ENCODE data around the gene DGKB. TPM values are rescaled to one million over a fixed set of nuclear protein-coding genes. Genes with fewer than 3 reads are reported as not detected.

Gene DGKB
- total and polyA plus RNA-seq, 7 experiments from 2014 or later: not detected

DNA sequence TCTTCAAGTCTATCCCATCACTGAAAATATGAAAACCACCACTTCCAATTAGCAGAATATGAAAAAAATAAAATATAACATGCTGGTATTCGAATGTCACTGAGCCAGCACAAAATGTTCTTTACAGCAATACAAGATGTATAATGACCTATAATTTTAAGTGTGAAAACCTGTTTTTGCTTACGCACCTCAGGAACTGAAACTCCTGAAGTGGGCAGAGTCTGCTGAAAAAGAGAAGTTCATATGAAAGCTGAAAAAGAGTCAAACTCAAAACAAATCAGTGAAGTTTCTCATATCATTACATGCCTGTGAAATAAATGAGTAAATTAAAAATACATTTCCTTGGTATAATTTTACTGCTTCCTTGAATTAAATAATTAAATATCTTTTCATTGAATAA is 272.5 kb downstream of the DGKB start:
- no peaks in the 10 kb centered on the region for H3K4me1 Mint-ChIP-seq
- H3K9me3 ChIP-seq (ENCODE audit: control insufficient read depth in 2 of 3, low read length in 3 of 3): no peaks in the 10 kb centered on the region
- H3K9me3 Mint-ChIP-seq: peaks cover 0 to 9% (median 0%) of the 10 kb centered on the region in 11 donors
- POLR2A ChIA-PET: no interaction called here
- CTCF ChIA-PET: no interaction called here
- H3K4me3 Mint-ChIP-seq: no peak overlapping the region
- H3K27ac Mint-ChIP-seq: no peak overlapping the region
- no peaks in the 10 kb centered on the region for H3K27me3 ChIP-seq (ENCODE audit: control insufficient read depth in 2 of 2, insufficient read depth in 2 of 2, low read length in 2 of 2)
- no peaks in the 10 kb centered on the region for H3K4me1 ChIP-seq (ENCODE audit: control insufficient read depth in 2 of 2, insufficient read depth in 2 of 2, low read length in 2 of 2)
- H3K27ac ChIP-seq (ENCODE audit: low read depth, low read length): no peak overlapping the region
- intact Hi-C loops (cut with micrococcal nuclease): no loop called here
- DNase-seq (no peak), ATAC-seq (no peak)
- no peaks in the 10 kb centered on the region for H3K27me3 Mint-ChIP-seq
- no peaks in the 10 kb centered on the region for H3K36me3 Mint-ChIP-seq
- no peaks in the 10 kb centered on the region for H3K36me3 ChIP-seq (ENCODE audit: control insufficient read depth in 2 of 3, insufficient read depth in 3 of 3, low read length in 3 of 3)
- H3K4me3 ChIP-seq (ENCODE audit: low read length): no peak overlapping the region

DNA sequence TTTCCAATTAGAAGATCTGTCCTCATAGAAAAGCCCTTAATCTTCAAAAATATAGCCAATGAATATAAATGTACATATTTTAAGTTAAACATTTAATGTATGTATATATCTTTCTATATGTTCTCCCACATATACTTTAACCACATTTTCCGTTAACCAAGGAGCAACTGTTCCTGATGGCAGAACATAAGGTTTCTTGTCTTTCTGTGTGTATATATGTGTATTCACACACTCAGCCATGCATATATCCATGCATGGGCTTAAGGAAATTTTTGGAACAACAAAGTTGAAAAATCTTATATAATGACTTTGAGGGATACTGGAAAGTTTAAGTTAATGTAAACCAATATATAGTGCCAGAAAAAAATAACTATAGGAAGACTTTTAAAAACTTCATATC is 274.0 kb downstream of the DGKB start:
- H3K4me1 Mint-ChIP-seq: no peaks in the 10 kb centered on the region
- H3K9me3 ChIP-seq (ENCODE audit: control insufficient read depth in 2 of 3, low read length in 3 of 3): no peaks in the 10 kb centered on the region
- intact Hi-C loops (cut with micrococcal nuclease): no loop called here
- peaks cover 0 to 9% (median 0%) of the 10 kb centered on the region in 11 donors for H3K9me3 Mint-ChIP-seq
- ATAC-seq (no peak), DNase-seq (no peak)
- H3K4me1 ChIP-seq (ENCODE audit: control insufficient read depth in 2 of 2, insufficient read depth in 2 of 2, low read length in 2 of 2): no peaks in the 10 kb centered on the region
- H3K4me3 ChIP-seq (ENCODE audit: low read length): no peak overlapping the region
- no peaks in the 10 kb centered on the region for H3K36me3 ChIP-seq (ENCODE audit: control insufficient read depth in 2 of 3, insufficient read depth in 3 of 3, low read length in 3 of 3)
- H3K27ac ChIP-seq (ENCODE audit: low read depth, low read length): no peak overlapping the region
- no peaks in the 10 kb centered on the region for H3K27me3 ChIP-seq (ENCODE audit: control insufficient read depth in 2 of 2, insufficient read depth in 2 of 2, low read length in 2 of 2)
- no peak overlapping the region for H3K27ac Mint-ChIP-seq
- no peaks in the 10 kb centered on the region for H3K27me3 Mint-ChIP-seq
- CTCF ChIA-PET: no interaction called here
- H3K4me3 Mint-ChIP-seq: no peak overlapping the region
- H3K36me3 Mint-ChIP-seq: no peaks in the 10 kb centered on the region
- POLR2A ChIA-PET: no interaction called here

- H3K36me3 ChIP-seq (ENCODE audit: control insufficient read depth in 2 of 3, insufficient read depth in 3 of 3, low read length in 3 of 3): no peaks in the 10 kb centered on the region
- DNase-seq (no peak), ATAC-seq (no peak)
- H3K9me3 ChIP-seq (ENCODE audit: control insufficient read depth in 2 of 3, low read length in 3 of 3): no peaks in the 10 kb centered on the region
- Mint-ChIP-seq H3K36me3 (no peaks in the 10 kb centered on the region), H3K9me3 (peaks cover 0 to 15% (median 2%) of the 10 kb centered on the region in 11 donors), H3K4me1 (peaks cover 0 to 3% (median 0%) of the 10 kb centered on the region in 7 donors), H3K4me3 (no peak overlapping the region), H3K27me3 (no peaks in the 10 kb centered on the region), H3K27ac (no peak overlapping the region)
- ChIA-PET POLR2A (no interaction called here), CTCF (no interaction called here)
- no peaks in the 10 kb centered on the region for H3K27me3 ChIP-seq (ENCODE audit: control insufficient read depth in 2 of 2, insufficient read depth in 2 of 2, low read length in 2 of 2)
- H3K4me3 ChIP-seq (ENCODE audit: low read length): no peak overlapping the region
- no peak overlapping the region for H3K27ac ChIP-seq (ENCODE audit: low read depth, low read length)
- no peaks in the 10 kb centered on the region for H3K4me1 ChIP-seq (ENCODE audit: control insufficient read depth in 2 of 2, insufficient read depth in 2 of 2, low read length in 2 of 2)
- intact Hi-C loops (cut with micrococcal nuclease): no loop called here
Measured at GRCh38 chr7:14626076-14626475, 276.5 kb downstream of the DGKB start.

DNA sequence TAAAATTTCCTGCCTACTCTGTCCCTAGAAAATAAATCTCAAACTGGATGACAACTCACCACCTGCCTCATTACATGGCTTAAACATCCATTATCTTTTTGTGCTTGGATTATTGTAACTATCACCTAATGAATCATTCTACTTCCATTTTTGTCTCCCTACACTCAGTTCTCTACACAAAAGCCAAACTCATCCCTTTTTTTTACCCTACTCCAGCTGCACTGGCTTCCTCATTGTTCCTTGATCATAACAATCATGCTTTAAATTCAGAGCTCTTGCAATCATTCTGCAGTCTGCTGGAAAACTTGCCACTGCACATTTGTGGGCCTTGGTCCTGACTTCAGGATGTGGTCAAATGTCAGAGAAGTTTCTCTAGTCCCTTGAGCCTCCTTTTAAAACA is 280.0 kb downstream of the DGKB start:
- Histone ChIP-seq H3K36me3 (ENCODE audit: control insufficient read depth in 2 of 3, insufficient read depth in 3 of 3, low read length in 3 of 3) (no peaks in the 10 kb centered on the region), H3K27me3 (ENCODE audit: control insufficient read depth in 2 of 2, insufficient read depth in 2 of 2, low read length in 2 of 2) (no peaks in the 10 kb centered on the region), H3K4me3 (ENCODE audit: low read length) (no peak overlapping the region), H3K27ac (ENCODE audit: low read depth, low read length) (no peak overlapping the region), H3K4me1 (ENCODE audit: control insufficient read depth in 2 of 2, insufficient read depth in 2 of 2, low read length in 2 of 2) (no peaks in the 10 kb centered on the region), H3K9me3 (ENCODE audit: control insufficient read depth in 2 of 3, low read length in 3 of 3) (no peaks in the 10 kb centered on the region)
- Mint-ChIP-seq H3K4me3 (no peak overlapping the region), H3K4me1 (peaks cover 0 to 3% (median 0%) of the 10 kb centered on the region in 7 donors), H3K36me3 (no peaks in the 10 kb centered on the region), H3K27me3 (no peaks in the 10 kb centered on the region), H3K9me3 (peaks cover 0 to 13% (median 0%) of the 10 kb centered on the region in 11 donors), H3K27ac (no peak overlapping the region)
- ATAC-seq: no peak
- intact Hi-C loops (cut with micrococcal nuclease): no loop called here
- no peak for DNase-seq
- ChIA-PET POLR2A (no interaction called here), CTCF (no interaction called here)

DNA sequence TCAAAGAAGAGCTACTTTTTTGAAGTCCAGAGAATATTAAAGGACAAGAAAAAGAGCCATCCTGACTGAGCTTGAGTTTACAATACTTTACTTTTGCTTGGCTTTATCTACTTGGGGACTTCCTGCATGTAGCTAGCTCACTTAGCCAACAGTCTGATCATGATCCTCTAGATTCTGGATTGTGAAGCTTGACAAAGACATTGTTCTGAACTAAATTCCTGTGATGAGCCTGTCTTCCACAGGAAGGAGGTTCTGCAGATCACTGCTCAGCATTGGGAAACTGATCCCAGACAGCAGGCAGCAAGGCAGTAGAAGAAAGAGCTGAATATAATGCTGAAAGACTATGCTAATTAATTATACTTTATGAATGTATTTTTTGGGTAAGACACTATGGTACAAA is 296.4 kb downstream of the DGKB start:
- Histone ChIP-seq H3K36me3 (ENCODE audit: control insufficient read depth in 2 of 3, insufficient read depth in 3 of 3, low read length in 3 of 3) (no peaks in the 10 kb centered on the region), H3K4me1 (ENCODE audit: control insufficient read depth in 2 of 2, insufficient read depth in 2 of 2, low read length in 2 of 2) (no peaks in the 10 kb centered on the region), H3K9me3 (ENCODE audit: control insufficient read depth in 2 of 3, low read length in 3 of 3) (no peaks in the 10 kb centered on the region), H3K27ac (ENCODE audit: low read depth, low read length) (no peak overlapping the region), H3K27me3 (ENCODE audit: control insufficient read depth in 2 of 2, insufficient read depth in 2 of 2, low read length in 2 of 2) (no peaks in the 10 kb centered on the region), H3K4me3 (ENCODE audit: low read length) (no peak overlapping the region)
- H3K4me3 Mint-ChIP-seq: no peak overlapping the region
- DNase-seq (no peak), ATAC-seq (no peak)
- H3K36me3 Mint-ChIP-seq: no peaks in the 10 kb centered on the region
- peaks cover 0 to 18% (median 2%) of the 10 kb centered on the region in 11 donors for H3K9me3 Mint-ChIP-seq
- no peaks in the 10 kb centered on the region for H3K27me3 Mint-ChIP-seq
- no peak overlapping the region for H3K27ac Mint-ChIP-seq
- intact Hi-C loops (cut with micrococcal nuclease): no loop called here
- CTCF ChIA-PET: no interaction called here
- POLR2A ChIA-PET: no interaction called here
- no peaks in the 10 kb centered on the region for H3K4me1 Mint-ChIP-seq

- CTCF ChIA-PET: no interaction called here
- intact Hi-C loops (cut with micrococcal nuclease): no loop called here
- H3K9me3 Mint-ChIP-seq: peaks cover 0 to 8% (median 2%) of the 10 kb centered on the region in 11 donors
Measured at GRCh38 chr7:14604606-14605005, 297.9 kb downstream of the DGKB start.

DNA sequence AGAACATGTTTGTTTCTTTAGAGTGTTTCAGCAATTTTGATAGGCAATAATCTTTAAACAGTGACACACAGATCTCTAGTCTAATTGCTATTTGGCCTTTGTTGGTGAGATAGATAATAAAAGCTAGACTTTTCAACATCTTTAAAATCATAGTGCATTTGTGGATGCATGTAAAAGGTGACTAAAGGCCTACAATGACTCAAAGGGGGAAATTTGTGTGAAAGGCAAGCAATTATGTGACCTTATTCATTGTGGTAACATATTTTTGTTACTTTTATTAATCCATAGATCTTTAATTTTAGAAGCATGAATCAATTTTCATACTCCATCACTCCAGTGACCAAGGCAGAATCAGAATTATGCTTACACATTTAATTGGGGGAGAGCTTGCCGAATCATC is 299.7 kb downstream of the DGKB start:
- H3K36me3 ChIP-seq (ENCODE audit: control insufficient read depth in 2 of 3, insufficient read depth in 3 of 3, low read length in 3 of 3): no peaks in the 10 kb centered on the region
- ChIA-PET POLR2A (no interaction called here), CTCF (no interaction called here)
- intact Hi-C loops (cut with micrococcal nuclease): no loop called here
- Mint-ChIP-seq H3K27me3 (no peaks in the 10 kb centered on the region), H3K36me3 (no peaks in the 10 kb centered on the region), H3K9me3 (peaks cover 0 to 8% (median 2%) of the 10 kb centered on the region in 11 donors), H3K4me3 (no peak overlapping the region), H3K27ac (no peak overlapping the region), H3K4me1 (no peaks in the 10 kb centered on the region)
- no peaks in the 10 kb centered on the region for H3K4me1 ChIP-seq (ENCODE audit: control insufficient read depth in 2 of 2, insufficient read depth in 2 of 2, low read length in 2 of 2)
- ATAC-seq: no peak
- no peak overlapping the region for H3K4me3 ChIP-seq (ENCODE audit: low read length)
- H3K27me3 ChIP-seq (ENCODE audit: control insufficient read depth in 2 of 2, insufficient read depth in 2 of 2, low read length in 2 of 2): no peaks in the 10 kb centered on the region
- no peaks in the 10 kb centered on the region for H3K9me3 ChIP-seq (ENCODE audit: control insufficient read depth in 2 of 3, low read length in 3 of 3)
- no peak overlapping the region for H3K27ac ChIP-seq (ENCODE audit: low read depth, low read length)
- DNase-seq: no peak

More at GRCh38 chr7:14604606-14605005, 297.9 kb downstream of the DGKB start:
- Mint-ChIP-seq H3K4me1 (no peaks in the 10 kb centered on the region), H3K36me3 (no peaks in the 10 kb centered on the region), H3K27me3 (no peaks in the 10 kb centered on the region), H3K4me3 (no peak overlapping the region), H3K27ac (no peak overlapping the region)
- H3K4me1 ChIP-seq (ENCODE audit: control insufficient read depth in 2 of 2, insufficient read depth in 2 of 2, low read length in 2 of 2): no peaks in the 10 kb centered on the region
- H3K9me3 ChIP-seq (ENCODE audit: control insufficient read depth in 2 of 3, low read length in 3 of 3): no peaks in the 10 kb centered on the region
- no peaks in the 10 kb centered on the region for H3K36me3 ChIP-seq (ENCODE audit: control insufficient read depth in 2 of 3, insufficient read depth in 3 of 3, low read length in 3 of 3)
- H3K27ac ChIP-seq (ENCODE audit: low read depth, low read length): no peak overlapping the region
- ATAC-seq: no peak
- DNase-seq: no peak
- POLR2A ChIA-PET: no interaction called here
- H3K4me3 ChIP-seq (ENCODE audit: low read length): no peak overlapping the region
- no peaks in the 10 kb centered on the region for H3K27me3 ChIP-seq (ENCODE audit: control insufficient read depth in 2 of 2, insufficient read depth in 2 of 2, low read length in 2 of 2)

Measured in naive thymus-derived CD4-positive, alpha-beta T cell (primary cell).